GM21619 (cell line): ENCODE measurements around the gene GATAD2B.
"Not testable (repeated sequence)": the region's sequence is repeated elsewhere in the genome, so short reads cannot be mapped to it uniquely, and the experiment has no call there.

Source experiments
- ATAC-seq: cut with Tn5 transposase; IDR thresholded peaks from one replicate; pipeline ENCODE4 v1.9.1; 2021; ENCODE audit not compliant: unreplicated experiment

Gene GATAD2B

DNA sequence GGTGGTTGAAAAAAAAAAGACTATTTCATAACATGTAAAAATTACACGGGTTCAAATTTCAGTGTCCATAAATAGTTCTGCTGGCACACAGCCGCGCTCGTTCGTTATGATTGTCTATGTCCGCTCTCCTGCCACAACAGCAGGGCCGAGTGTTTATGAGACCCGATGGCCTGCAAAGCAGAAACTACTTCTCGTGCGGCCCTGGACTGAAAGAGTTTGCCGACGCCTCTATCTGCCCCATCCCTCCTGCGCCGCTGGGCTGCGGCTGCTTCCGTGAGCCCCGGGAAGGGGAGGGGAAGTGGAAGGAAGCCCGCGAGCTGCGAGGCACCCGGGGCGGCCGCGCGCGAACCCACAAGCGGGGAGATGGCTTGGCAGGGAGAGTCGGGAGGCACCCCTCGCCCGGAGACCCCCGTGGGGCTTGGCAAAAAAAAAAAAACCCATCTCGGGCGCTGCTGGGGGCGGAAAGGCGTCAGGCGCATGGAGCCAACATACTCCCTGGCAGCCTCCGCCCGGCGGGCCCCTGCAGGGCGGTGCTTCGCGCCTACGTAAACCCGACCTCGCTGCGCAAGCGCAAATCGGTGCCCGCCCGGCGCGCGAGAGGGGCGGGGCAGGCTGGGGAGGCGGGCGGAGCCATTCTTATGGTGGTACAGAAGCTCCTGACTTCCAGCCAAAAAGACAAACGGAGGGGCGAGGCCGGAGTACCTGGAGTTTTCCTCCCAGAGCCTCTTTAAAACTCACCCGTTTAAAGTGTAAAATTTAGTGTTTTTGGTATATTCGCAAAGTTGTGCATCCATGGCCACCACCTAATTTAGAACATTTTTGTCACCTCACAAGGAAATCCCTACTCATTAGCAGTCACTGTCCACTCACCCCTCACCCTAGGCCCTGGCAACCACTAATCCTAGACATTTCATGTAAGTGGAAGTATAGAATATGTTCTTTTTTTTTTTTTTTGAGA is 139.3 kb downstream of the GATAD2B start:
- ATAC-seq: peak; percentile 86

DNA sequence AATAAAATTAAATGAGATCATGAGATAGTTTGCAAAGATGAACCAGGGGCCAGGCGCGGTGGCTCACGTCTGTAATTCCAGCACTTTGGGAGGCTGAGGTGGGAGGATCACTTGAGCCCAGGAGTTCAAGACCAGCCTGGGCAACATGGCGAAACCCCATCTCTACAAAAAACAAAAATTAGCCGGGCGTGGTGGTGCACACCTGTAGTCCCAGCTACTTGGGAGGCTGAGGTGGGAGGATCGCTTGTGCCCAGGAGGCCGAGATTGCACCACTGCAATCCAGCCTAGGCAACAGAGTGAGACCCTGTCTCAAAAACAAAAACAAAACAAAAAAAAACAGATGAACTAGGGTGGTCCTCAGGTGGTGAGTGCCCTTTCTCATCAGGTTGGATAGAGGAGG is 140.1 kb downstream of the GATAD2B start:
- not testable (repeated sequence) for ATAC-seq

DNA sequence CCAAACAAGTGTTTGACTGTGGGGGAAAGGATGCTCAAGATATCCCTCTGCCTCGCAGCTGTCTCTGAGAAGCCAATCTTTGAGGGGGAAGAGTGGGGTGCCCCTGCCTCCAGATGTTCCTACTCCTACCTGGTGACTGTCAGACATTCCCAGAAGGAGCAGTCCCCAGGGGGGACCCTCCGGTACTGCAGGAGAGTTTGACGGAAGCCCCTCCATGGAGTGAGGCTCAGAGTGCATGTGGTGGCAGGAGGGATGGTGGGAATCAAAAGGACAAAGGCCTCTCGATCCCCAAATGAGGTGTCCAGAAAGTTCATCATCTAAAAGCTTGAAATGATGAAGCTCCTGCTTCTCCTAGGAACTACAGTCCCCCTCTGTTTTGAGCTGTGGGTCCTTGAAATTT is 142.2 kb downstream of the GATAD2B start:
- ATAC-seq: no peak

DNA sequence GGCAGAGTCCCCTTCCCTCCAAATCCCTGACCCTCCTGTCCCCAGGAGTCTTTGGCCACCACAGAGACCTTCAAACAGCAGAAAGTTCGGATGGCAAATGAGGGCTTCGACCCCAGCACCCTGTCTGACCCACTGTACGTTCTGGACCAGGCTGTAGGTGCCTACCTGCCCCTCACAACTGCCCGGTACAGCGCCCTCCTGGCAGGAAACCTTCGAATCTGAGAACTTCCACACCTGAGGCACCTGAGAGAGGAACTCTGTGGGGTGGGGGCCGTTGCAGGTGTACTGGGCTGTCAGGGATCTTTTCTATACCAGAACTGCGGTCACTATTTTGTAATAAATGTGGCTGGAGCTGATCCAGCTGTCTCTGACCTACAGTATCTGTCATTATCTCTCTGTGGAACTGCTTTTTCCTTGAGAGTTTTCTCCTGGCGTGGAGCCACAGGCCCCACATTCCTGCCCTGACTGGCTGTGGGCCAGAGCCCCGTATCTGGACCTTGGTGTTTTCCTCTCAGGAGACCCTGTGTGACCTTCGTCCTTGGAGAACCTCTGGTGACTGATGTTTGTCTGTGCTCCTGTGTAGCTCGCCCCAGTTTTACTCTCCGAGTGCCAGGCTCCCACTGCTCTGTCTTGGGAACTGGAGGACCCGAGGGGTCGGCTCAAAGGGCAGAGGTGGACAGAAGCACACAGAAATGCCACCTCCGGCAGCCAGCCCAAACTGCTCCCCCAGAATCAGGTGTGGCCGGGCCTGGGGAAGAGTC is 142.8 kb downstream of the GATAD2B start:
- no peak for ATAC-seq

DNA sequence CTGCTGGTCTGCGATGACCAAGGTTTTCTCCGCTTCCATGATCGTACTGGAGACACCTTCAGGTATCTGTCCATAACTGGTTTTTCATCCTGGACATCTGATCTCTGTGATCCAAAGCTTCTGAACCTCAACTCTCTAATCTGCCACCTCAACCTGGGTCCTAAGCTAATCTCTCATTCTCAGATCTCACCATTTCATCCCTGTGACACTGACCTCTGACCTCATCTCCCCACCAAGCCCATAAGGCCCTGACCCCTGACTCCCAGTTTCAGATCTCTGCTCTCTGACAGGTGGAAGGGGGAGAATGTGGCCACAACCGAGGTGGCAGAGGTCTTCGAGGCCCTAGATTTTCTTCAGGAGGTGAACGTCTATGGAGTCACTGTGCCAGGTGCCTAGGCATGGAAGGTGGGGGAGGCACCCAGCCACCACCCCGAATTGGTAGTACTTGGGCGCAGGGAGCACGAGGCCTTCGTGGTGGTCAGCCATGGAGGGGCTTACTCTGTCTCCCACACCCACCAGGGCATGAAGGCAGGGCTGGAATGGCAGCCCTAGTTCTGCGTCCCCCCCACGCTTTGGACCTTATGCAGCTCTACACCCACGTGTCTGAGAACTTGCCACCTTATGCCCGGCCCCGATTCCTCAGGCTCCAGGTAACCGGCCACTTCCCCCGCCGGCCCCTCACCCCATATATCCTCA is 143.8 kb downstream of the GATAD2B start:
- ATAC-seq: no peak

DNA sequence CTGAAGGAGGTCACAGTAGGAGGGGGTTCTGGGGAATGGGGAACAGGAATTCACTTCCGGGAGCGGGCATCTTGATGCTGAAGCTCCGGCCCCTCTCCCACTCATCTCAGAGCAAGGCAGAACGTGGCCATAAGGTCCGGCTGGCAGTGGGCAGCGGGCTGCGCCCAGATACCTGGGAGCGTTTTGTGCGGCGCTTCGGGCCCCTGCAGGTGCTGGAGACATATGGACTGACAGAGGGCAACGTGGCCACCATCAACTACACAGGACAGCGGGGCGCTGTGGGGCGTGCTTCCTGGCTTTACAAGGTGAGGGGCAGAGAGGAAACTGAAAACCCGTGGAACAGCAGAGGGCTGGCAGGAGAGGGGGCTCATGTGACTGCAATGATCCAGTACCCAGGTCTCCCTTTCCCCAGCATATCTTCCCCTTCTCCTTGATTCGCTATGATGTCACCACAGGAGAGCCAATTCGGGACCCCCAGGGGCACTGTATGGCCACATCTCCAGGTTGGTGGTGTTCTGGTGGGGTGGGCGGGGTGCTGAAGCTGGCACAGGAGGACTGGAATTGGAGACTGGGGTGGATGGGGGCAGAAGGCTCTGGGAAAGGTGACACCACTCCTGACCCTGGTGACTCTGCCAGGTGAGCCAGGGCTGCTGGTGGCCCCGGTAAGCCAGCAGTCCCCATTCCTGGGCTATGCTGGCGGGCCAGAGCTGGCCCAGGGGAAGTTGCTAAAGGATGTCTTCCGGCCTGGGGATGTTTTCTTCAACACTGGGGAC is 144.5 kb downstream of the GATAD2B start:
- ATAC-seq: no peak

DNA sequence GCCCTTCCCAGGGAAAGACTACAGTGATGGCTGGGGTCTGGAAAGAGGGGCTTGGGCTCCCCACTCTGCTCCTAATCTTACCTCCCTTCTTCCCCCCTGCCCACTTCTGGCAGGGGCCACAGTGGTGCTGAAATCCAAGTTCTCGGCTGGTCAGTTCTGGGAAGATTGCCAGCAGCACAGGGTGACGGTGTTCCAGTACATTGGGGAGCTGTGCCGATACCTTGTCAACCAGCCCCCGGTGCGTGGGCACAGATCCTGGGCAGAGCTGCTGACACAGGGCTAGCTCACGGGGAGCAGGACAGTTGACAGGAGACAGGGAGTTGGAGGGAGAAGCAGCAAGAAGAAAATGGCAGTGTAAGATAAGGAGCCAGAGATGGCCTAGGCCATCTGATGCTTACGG is 145.1 kb downstream of the GATAD2B start:
- ATAC-seq: no peak

DNA sequence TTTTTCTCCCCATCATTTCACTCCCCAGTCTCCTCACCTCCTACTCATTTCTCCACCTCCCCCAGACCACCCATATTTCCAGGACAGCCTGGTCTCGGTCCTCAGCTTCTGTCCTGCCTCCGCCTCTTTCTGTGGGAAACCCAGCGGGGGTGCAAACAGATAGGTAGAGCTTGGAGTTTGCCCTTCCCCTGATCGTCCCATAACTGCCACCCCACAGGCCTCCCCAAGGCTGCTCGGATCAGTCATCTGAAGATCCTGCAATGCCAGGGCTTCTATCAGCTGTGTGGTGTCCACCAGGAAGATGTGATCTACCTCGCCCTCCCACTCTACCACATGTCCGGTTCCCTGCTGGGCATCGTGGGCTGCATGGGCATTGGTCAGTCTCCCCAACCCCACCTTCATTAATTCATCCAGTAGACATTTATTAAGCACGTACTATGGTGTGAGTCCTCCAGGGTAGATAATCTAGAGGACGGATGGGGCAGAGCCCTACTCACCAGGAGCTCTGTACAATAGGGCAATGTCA is 145.9 kb downstream of the GATAD2B start:
- no peak for ATAC-seq

DNA sequence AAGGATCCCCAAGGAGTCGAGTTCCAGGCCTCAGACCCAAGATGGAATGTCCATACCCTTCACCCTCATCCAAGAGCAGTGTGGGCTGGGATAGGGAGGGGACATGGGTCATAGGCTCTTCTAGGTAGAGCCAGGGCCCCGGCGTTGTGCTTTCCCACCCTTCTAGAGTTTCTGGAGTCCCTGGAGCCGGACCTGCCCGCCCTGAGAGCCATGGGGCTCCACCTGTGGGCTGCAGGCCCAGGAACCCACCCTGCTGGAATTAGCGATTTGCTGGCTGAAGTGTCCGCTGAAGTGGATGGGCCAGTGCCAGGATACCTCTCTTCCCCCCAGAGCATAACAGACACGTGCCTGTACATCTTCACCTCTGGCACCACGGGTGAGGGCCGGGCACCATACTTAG is 146.4 kb downstream of the GATAD2B start:
- no peak for ATAC-seq

DNA sequence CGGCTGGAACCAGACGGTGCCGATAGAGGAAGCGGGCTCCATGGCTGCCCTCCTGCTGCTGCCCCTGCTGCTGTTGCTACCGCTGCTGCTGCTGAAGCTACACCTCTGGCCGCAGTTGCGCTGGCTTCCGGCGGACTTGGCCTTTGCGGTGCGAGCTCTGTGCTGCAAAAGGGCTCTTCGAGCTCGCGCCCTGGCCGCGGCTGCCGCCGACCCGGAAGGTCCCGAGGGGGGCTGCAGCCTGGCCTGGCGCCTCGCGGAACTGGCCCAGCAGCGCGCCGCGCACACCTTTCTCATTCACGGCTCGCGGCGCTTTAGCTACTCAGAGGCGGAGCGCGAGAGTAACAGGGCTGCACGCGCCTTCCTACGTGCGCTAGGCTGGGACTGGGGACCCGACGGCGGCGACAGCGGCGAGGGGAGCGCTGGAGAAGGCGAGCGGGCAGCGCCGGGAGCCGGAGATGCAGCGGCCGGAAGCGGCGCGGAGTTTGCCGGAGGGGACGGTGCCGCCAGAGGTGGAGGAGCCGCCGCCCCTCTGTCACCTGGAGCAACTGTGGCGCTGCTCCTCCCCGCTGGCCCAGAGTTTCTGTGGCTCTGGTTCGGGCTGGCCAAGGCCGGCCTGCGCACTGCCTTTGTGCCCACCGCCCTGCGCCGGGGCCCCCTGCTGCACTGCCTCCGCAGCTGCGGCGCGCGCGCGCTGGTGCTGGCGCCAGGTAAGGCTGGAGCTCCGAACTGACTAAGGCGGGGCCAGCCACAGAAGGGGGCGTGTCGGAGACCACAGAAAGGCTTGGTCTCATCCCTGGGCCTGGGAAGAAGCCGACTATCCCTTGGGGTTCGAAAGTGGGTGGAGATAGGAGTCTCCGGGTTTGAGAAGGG is 147.1 kb downstream of the GATAD2B start:
- ATAC-seq: peak; percentile 50

DNA sequence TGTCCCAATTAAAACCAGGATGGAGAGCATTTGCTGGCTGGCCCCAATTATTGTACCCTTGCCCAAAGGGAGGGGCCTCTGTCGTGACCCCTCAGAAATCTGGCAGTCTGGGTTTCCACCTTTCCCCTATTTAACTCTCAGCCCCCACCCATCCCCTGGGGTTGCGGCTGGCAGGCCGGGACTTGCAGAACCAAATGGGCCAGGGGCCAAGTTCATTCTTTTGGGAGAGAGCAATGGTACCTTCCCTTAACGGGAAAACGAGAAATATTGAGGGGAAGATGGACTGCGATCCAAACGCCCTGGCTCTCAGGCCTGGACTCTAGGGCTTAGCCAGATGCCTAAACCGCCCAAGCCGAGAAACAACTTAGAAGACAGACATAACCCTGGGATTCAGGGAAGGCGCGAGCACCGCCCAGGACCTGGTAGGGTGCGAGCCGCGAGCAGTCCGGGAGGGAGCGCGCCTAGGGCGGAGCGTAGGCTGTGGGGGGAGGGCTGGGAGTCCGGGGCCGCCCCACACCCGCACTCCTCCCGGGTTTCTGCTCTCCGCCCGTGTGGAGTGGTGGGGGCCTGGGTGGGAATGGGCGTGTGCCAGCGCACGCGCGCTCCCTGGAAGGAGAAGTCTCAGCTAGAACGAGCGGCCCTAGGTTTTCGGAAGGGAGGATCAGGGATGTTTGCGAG is 147.9 kb downstream of the GATAD2B start, which contains the start of gene SLC27A3:
Gene SLC27A3 (plus strand): TSS at position 628 of the 678 bp plus-strand sequence. CDS start 91 bp downstream, outside the sequence.
- ATAC-seq: peak; percentile 29

DNA sequence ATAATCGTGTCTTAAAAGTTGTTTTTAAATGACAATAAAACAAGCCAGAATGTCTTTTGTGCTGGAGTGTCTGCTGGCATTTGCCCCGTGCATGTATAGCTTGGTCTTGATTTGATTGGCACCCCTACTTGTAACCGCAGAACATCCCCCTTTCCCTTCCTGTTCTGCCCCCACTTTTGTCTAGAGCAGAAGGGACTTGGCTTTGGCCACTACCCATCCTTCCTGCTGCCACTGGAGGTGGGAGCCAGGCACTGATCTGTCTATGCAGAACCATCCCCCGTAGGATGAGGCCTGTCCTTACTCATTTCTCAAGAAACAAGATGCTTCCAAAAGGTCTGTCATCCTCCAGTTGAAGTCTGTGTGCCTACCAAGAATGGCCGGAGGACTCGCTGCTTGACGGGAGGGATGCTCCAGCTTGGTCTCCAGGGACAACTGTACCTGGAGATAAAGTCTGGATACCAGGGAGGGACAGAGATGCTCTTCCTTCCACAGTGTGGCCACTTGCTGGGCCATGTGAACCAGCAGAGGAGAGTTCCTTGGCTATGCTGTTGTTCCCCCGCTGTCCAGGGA is 148.7 kb downstream of the GATAD2B start:
- no peak for ATAC-seq

DNA sequence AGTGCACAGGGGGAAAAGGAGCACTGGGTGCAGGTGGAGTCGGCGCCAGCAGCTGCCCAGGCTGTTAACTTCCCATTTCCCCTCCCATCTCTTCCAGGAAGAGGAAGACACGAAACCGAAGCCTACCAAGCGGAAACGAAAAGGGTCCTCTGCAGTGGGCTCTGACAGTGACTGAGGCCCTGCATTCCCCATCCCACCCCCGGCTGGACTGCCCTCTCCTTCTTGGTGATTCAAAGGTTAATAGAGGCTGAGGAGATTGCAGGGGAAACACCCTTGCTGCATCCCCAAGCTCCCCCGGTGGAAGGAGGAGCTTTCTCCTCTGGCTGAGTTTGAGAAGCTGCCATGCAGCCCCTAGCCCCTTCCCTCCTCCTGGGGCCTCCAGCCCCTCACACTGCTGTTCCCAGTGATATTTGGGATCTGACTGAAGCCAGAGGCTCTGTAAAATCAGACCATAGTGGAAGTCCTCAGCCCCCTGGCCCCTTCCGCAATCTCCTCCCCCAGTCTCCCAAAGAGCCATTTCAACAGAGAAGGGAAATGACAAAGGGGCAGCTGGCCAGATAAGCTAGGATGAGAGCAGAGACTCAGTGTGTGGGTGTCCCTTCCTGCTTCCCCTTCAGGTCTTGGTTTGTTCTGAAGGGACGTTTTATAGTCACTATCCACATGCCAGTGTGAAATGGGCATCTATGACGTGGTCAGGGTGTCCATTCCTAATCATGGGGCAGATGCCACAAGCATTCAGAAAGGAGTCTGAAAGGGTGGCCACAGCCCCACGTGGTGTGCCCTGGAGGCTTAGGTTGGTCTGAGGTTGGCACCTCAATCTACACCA is 149.5 kb downstream of the GATAD2B start:
- no peak for ATAC-seq

DNA sequence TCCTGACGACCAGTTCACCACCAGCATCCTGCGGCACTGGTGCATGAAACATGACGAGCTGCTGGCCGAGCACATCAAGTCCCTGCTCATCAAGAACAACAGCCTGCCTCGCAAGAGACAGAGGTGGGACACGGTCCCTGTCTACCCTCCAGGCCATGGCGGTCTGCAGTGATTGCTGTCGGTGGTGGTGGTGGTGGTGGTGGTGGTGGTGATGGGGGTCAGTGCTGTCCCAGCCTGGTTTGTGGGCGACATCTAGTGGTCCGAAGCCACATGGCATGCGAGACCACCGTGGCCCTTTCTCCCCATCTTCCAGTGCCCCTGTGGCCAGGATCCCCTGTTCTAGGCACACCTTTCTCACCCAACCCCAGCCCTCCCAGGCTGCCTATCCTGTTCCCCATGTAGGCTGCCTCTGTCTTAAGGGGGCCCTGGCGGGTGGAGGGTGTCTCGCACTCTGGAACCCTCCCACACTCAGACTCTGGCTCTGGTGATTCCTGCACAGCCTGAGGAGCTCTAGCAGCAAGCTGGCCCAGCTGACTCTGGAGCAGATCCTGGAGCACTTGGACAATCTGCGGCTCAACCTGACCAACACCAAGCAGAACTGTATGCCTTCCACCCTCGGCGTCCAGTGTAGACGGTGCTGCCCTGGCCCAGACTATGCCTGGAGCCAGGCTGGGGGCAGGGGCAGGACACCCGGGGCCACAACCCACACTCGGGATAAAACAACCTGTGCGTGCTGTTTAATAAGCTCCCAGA is 150.8 kb downstream of the GATAD2B start:
- ATAC-seq: no peak

DNA sequence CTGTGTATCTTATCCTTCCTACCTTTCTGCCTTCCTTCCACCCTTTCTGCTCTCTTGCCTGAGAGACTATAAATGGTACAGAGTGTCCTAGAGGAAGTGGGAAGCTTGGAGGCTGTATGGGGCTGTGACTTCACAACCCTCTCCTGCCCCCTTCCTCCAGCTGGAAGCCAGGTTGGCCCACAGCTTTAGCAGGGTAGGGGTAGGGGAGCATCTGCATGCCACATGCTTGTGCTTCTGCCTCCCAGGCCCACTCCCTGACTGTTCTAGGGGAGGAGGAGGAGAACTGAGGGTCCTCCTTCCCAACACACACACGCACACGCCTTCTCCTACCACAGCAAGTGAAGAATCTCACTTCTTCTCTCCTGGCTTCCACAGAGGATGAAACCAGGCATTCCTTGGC is 151.5 kb downstream of the GATAD2B start:
- no peak for ATAC-seq

DNA sequence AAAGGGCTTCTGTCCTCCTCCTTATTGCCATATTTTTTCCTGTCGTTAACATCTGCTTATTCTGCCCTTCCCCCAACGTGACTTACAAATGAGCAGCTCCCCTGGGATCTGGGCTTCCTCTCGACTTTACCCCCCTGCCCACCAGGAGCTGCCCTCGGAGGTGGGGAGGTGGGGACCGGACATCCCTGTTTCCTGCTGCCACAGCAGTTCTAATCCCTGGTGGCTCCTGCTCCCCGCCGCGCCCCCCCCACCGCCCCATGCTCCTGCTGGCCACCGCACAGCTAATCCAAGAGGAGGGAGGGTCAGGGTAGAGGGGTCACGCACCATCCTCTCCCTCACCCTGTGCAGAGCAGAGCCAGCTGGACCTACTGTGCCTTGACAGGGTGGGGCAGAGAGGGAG is 152.0 kb downstream of the GATAD2B start:
- ATAC-seq: no peak

DNA sequence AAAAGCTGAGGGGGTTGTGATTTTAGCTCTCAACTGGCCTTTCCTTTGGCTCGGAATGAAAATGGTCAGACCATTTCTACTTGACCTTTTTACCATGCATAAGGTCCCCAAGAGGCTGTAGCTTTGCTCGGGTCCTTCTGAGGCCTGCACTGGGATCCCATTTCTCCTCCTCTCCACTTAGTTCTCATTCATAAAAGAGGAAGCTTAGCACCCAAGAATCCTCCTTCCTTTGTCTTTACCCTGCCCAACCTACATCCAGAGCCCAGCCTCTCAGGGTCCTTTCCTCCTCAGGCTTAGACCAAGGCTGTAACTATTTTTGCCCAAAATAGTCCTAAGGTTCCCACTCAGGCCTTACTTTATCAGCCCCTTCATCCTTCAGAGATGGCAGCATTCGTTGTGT is 153.6 kb downstream of the GATAD2B start:
- ATAC-seq: no peak
